ENCODE measurements around the gene OR5D13.

The OR5D13 gene

GRCh38 chr11:55773138-55773537 is at the start of gene OR5D13:
TSS of gene OR5D13 (plus strand) at chr11:55773438. CDS start at chr11:55773438, 0 bp downstream.
- no peak for DNase-seq (ENCODE audit: low spot score)

GRCh38 chr11:55726715-55727324 is 46.4 kb upstream of the OR5D13 start:
- DNase-seq (ENCODE audit: low spot score), result peak; percentile 3

GRCh38 chr11:55732936-55733335 is 40.3 kb upstream of the OR5D13 start:
- DNase-seq (ENCODE audit: low spot score), result no peak

GRCh38 chr11:55791606-55792005 is 18.4 kb downstream of the OR5D13 start:
- DNase-seq (ENCODE audit: low spot score), result no peak

- DNase-seq (ENCODE audit: low spot score), result no peak
These were observed 20.1 kb downstream of the OR5D13 start for GRCh38 chr11:55793321-55793720.

GRCh38 chr11:55795256-55795655 is 22.0 kb downstream of the OR5D13 start, which contains the start of gene OR5D14:
TSS of gene OR5D14 (plus strand) at chr11:55795556. CDS start at chr11:55795556, 0 bp downstream.
- no peak for DNase-seq (ENCODE audit: low spot score)

- no peak for DNase-seq (ENCODE audit: low spot score)
These were observed 33.0 kb downstream of the OR5D13 start for GRCh38 chr11:55806248-55806647.

GRCh38 chr11:55811067-55811466 is 37.8 kb downstream of the OR5D13 start, which contains the start of gene OR5L1:
TSS of gene OR5L1 (plus strand) at chr11:55811367. CDS start at chr11:55811467, 100 bp downstream.
- DNase-seq (ENCODE audit: low spot score), result no peak

GRCh38 chr11:55819330-55819729 is 46.1 kb downstream of the OR5D13 start, which contains the start of gene OR5D18:
TSS of gene OR5D18 (plus strand) at chr11:55819630. CDS start at chr11:55819630, 0 bp downstream.
- no peak for DNase-seq (ENCODE audit: low spot score)

All from COLO829 (cell line).